GM12892 (cell line): Measurements from ENCODE around the gene CIC.

ENCODE experiments used
- POLR2A ChIP-seq: IDR thresholded peaks from 2 replicates; pipeline ENCODE4 v1.6.1; 2011; ENCODE audit warnings: low read depth, low read length, control low read depth
- POLR2AphosphoS5 ChIP-seq: IDR thresholded peaks from 2 replicates; pipeline ENCODE4 v1.6.1; 2011; ENCODE audit warnings: low read depth, low read length, control low read depth

- TF ChIP-seq POLR2AphosphoS5 = no peak
- no peak for TF ChIP-seq POLR2A
Observed at GRCh38 chr19:42288387-42288786, 19.3 kb downstream of the CIC start.
